GM12878 (cell line): ENCODE measurements around the gene ARL16. TPM values are rescaled to one million over a fixed set of nuclear protein-coding genes. Genes with fewer than 3 reads are reported as not detected.

Experiments
- ATAC-seq: fragments of 200-7000 bp; cut with Tn5 transposase; 3 replicates; pipeline ENCODE4 v1.9.1; 2020; ENCODE audit warnings: mild to moderate bottlenecking, moderate library complexity
- BruUV-seq: library from RNA; stranded (reverse); fragments of 400-500 nt; replicated peaks from 2 replicates; lab custom pipeline; 2021; lab: Mats Ljungman, UMichigan
- CTCF ChIA-PET: fragments of 300-600 bp; sonication (Branson Sonifier 250); formaldehyde crosslinking; extraction: SDS; loops from one replicate; lab custom pipeline; 2021; ENCODE audit warnings: inconsistent platforms; lab: Yijun Ruan, JAX
- POLR2A ChIA-PET: fragments of 350-600 bp; formaldehyde crosslinking; extraction: SDS; loops from one replicate; lab custom pipeline; 2021; ENCODE audit warnings: inconsistent platforms; lab: Charles Lee
- RAD21 ChIA-PET: fragments of 300-600 bp; sonication (Branson Sonifier 250); formaldehyde crosslinking; loops from one replicate; lab custom pipeline; 2023; ENCODE audit warnings: antibody characterized with exemption; ENCODE audit not compliant: unreplicated experiment; lab: Charles Lee
- SMC1A ChIA-PET: fragments of 300-600 bp; sonication (Branson Sonifier 250); formaldehyde crosslinking; loops from one replicate; lab custom pipeline; 2023; ENCODE audit not compliant: unreplicated experiment, uncharacterized antibody; lab: Charles Lee
- DNase-seq: peaks from one replicate; pipeline ENCODE4 v3.0.0-alpha.2; 2011; ENCODE audit warnings: low read depth, low spot score
- FAIRE-seq: peaks from 3 replicates; lab custom pipeline; 2011; peaks lifted over from hg19 to GRCh38; lab: Jason Lieb, UNC
- H2AFZ ChIP-seq: 2 replicates; pipeline ENCODE4 v1.6.0; 2011; ENCODE audit warnings: low read depth, low read length, control low read depth; ENCODE audit not compliant: control insufficient read depth
- H3K27ac ChIP-seq: 2 replicates; pipeline ENCODE4 v1.5.1; 2011; ENCODE audit warnings: control low read depth; ENCODE audit not compliant: control insufficient read depth, insufficient read depth
- H3K27me3 ChIP-seq, 2 experiments: replicated peaks in 1 of 2; 2 replicates each; pipeline versions ENCODE4 v1.6.0 to v1.6.1; 2011; ENCODE audit warnings: low read length in 1 of 2; ENCODE audit not compliant: control insufficient read depth in 2 of 2, insufficient read depth in 2 of 2
- H3K36me3 ChIP-seq, 2 experiments: 2 replicates each; pipeline ENCODE4 v1.5.1; 2011; ENCODE audit warnings: low read length in 1 of 2; ENCODE audit not compliant: control insufficient read depth in 2 of 2, insufficient read depth in 2 of 2
- H3K4me1 ChIP-seq: 2 replicates; pipeline ENCODE4 v1.6.1; 2011; ENCODE audit warnings: mild to moderate bottlenecking, low read length, moderate library complexity, mixed read lengths; ENCODE audit not compliant: control insufficient read depth, insufficient read depth
- H3K4me2 ChIP-seq: 2 replicates; pipeline ENCODE4 v1.6.0; 2011; ENCODE audit warnings: control low read depth; ENCODE audit not compliant: control insufficient read depth, insufficient read depth
- H3K4me3 ChIP-seq: fragments of 200-600 bp; sonication (generic); 2 replicates; pipeline ENCODE4 v1.5.1; 2016
- H3K79me2 ChIP-seq: 2 replicates; pipeline ENCODE4 v1.6.0; 2011; ENCODE audit warnings: low read length; ENCODE audit not compliant: control insufficient read depth, insufficient read depth
- H3K9ac ChIP-seq: 2 replicates; pipeline ENCODE4 v1.8.0; 2011; ENCODE audit warnings: low read length, control low read depth, mixed read lengths; ENCODE audit not compliant: control insufficient read depth, insufficient read depth
- H3K9me3 ChIP-seq: replicated peaks from 3 replicates; pipeline ENCODE4 v1.5.1; 2011; ENCODE audit warnings: mild to moderate bottlenecking, low read length; ENCODE audit not compliant: control insufficient read depth, insufficient read depth
- H4K20me1 ChIP-seq: 2 replicates; pipeline ENCODE4 v1.6.0; 2011; ENCODE audit not compliant: control insufficient read depth, insufficient read depth
- CBX5 ChIP-seq: sonication (generic); IDR thresholded peaks from 2 replicates; pipeline ENCODE4 v1.6.1; 2016; ENCODE audit warnings: low read depth, moderate library complexity, mild to moderate bottlenecking, inconsistent platforms
- FOS ChIP-seq: IDR thresholded peaks from 3 replicates; pipeline ENCODE4 v1.6.1; 2011; ENCODE audit warnings: borderline replicate concordance; ENCODE audit not compliant: insufficient read length; ENCODE audit errors: extremely low read depth
- FOXK2 ChIP-seq: fragments of 450-650 bp; IDR thresholded peaks from 2 replicates; pipeline ENCODE4 v1.6.1; 2017; ENCODE audit warnings: mild to moderate bottlenecking, moderate library complexity
- GATAD2B ChIP-seq: fragments of 450-650 bp; conservative IDR thresholded peaks from 2 replicates; pipeline ENCODE4 v1.6.1; 2017; ENCODE audit warnings: low read depth, mild to moderate bottlenecking, moderate library complexity
- LARP7 ChIP-seq: fragments of 450-650 bp; IDR thresholded peaks from 2 replicates; pipeline ENCODE4 v1.6.1; 2017; ENCODE audit warnings: mild to moderate bottlenecking
- POLR2A ChIP-seq: IDR thresholded peaks from 2 replicates; pipeline ENCODE4 v1.6.1; 2011; ENCODE audit warnings: low read depth, mild to moderate bottlenecking, low read length
- RELA ChIP-seq: fragments of 450-650 bp; IDR thresholded peaks from 2 replicates; pipeline ENCODE4 v1.8.0; 2014; ENCODE audit warnings: borderline replicate concordance; ENCODE audit not compliant: partially characterized antibody
- SMARCA5 ChIP-seq: fragments of 450-650 bp; IDR thresholded peaks from 2 replicates; pipeline ENCODE4 v1.6.1; 2017; ENCODE audit warnings: mild to moderate bottlenecking
- STAT1 ChIP-seq: fragments of 450-650 bp; conservative IDR thresholded peaks from 2 replicates; pipeline ENCODE4 v1.6.1; 2014; ENCODE audit warnings: antibody characterized with exemption, mild to moderate bottlenecking
- TBL1XR1 ChIP-seq: IDR thresholded peaks from 2 replicates; pipeline ENCODE4 v1.6.1; 2012; ENCODE audit warnings: low read depth, low read length, improper control_type of control experiment
- TCF3 ChIP-seq: IDR thresholded peaks from 2 replicates; pipeline ENCODE4 v1.6.1; 2012; ENCODE audit warnings: low read depth, mild to moderate bottlenecking, low read length, borderline replicate concordance; ENCODE audit not compliant: insufficient read depth
- ZNF207 ChIP-seq: fragments of 450-650 bp; IDR thresholded peaks from 2 replicates; pipeline ENCODE4 v1.6.1; 2014; ENCODE audit warnings: antibody characterized with exemption, mild to moderate bottlenecking, borderline replicate concordance
- WGBS: methylation state at CpG from one replicate; pipeline ENCODE4 v1.1.6; 2016; ENCODE audit warnings: low lambda C conversion rate; ENCODE audit not compliant: insufficient replicate concordance, insufficient coverage; ENCODE audit errors: missing lambda C conversion rate; 5-methylcytosine and 5-hydroxymethylcytosine counted together
- in situ Hi-C: fragments of 300-500 bp; cut with MboI; formaldehyde crosslinking; loops from 9 replicates; pipeline ENCODE4 v1.14.3; 2018; ENCODE audit warnings: mixed read lengths
- intact Hi-C: fragments of 100-400 bp; cut with micrococcal nuclease; formaldehyde crosslinking; loops from one replicate; pipeline ENCODE4 v1.14.2; 2022; ENCODE audit not compliant: unreplicated experiment
- polyA plus RNA-seq, 11 experiments: library from polyadenylated mRNA; depleted of rRNA in 4 of 11; unstranded in 6 of 11; stranded (reverse) in 5 of 11; fragments of >200 nt; fragmentation: Nextera tagmentation in 4 of 11; fragmentation: Illumina TruSeq in 1 of 11; extraction: Ambion mirVana in 4 of 11; extraction: Trizol in 1 of 11; gene quantifications; 1 replicate in 1 of 11; 2 replicates in 10 of 11; pipeline versions ENCODE4 v1.2.1 to v1.2.3, GENCODE V29; 2011 to 2016; ENCODE audit warnings: inconsistent platforms in 2 of 11, missing spikeins in 2 of 11, low read depth in 1 of 11
- total RNA-seq, 4 experiments: library from RNA; depleted of rRNA in 3 of 4; stranded (reverse); fragments of >200 nt in 3 of 4; fragmentation: Illumina TruSeq in 1 of 4; extraction: Trizol in 1 of 4; gene quantifications; 2 replicates each; pipeline versions ENCODE4 v1.2.1 to v1.2.3, GENCODE V29; 2013 to 2021
- TF ChIP-seq, protein P1 (sequence below): IDR thresholded peaks from 2 replicates; pipeline ENCODE4 v1.6.1; 2012; ENCODE audit warnings: low read depth, low read length, improper control_type of control experiment

Gene ARL16
- total and polyA plus RNA-seq, 10 of the 15 experiments (the other 5 are each of a cell fraction or from before 2014, with no cell fraction given), result 4.7 to 47.6 (median 30.9) TPM

DNA sequence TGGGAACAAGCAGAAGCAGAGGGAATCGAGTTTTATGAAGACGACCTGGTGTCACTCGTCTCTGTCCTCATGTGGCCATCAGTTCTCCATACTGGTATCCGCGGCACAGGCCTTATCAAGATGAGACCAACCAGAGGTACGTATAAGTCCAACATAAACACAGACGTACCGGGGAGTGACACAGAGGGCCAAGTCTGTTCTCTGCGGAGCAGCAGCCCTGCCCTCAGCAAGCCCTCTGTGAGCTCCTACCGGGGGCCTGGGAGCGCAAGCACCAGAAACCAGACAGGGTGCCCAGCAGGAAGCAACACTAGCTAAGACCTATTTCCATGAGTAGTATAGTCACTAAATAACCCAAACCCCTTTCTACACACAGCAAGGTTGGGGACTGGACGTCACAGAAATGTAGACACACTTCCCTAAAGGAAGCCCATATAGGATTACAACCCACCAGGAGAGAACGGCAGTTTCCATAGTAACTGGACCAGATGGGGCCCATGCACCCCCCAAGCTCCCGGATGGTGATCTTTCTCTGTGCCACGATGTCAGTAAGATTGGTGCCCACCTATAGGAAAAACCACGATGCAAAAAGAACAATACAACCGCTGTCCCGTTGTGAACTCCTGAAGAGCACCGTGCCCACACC is 911 bp downstream of the ARL16 start:
- H3K79me2 ChIP-seq, result peaks cover 38% of the 10 kb centered on the region
- peaks cover 8% of the 10 kb centered on the region; the same call in 1 of the 2 replicates for H4K20me1 ChIP-seq
- no peaks in the 10 kb centered on the region for H3K27me3 ChIP-seq
- H3K27ac ChIP-seq, result peak overlapping the region; percentile 36; the same call in 1 of the 2 replicates
- POLR2A ChIA-PET, result interaction anchor here (1.0 to 4.0 kb wide), 3 partner anchors 17 to 29 kb away, joined by 3 to 32 read pairs (median 6); partner anchors contain the start of gene MRPL12
- WGBS, result 46% methylated on average over 19 of the region's 19 CpGs
- H3K36me3 ChIP-seq, result peaks cover 0 to 7% of the 10 kb centered on the region in 2 experiments; a peak in 3 of 4 replicates
- FAIRE-seq, result no peak
- SMC1A ChIA-PET, result interaction anchor here (1.1 kb wide), 1 partner anchor 30 kb away, joined by 3 read pairs; no protein-coding TSS in a partner anchor
- TF ChIP-seq, protein P1, sequence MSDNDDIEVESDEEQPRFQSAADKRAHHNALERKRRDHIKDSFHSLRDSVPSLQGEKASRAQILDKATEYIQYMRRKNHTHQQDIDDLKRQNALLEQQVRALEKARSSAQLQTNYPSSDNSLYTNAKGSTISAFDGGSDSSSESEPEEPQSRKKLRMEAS, result no peak
- TF ChIP-seq GATAD2B (no peak), LARP7 (no peak), ZNF207 (no peak), SMARCA5 (no peak), TCF3 (no peak), FOS (no peak), POLR2A (no peak), STAT1 (no peak), TBL1XR1 (no peak), RELA (no peak), FOXK2 (no peak), CBX5 (no peak)
- H3K4me1 ChIP-seq, result peaks cover 11% of the 10 kb centered on the region
- no peaks in the 10 kb centered on the region for H3K9me3 ChIP-seq
- H3K4me3 ChIP-seq, result peak overlapping the region; percentile 75
- intact Hi-C loops (loop anchor here (2.0 kb wide), 1 partner anchor 20 kb away; the partner anchor contains the start of gene MRPL12), in situ Hi-C loops (no loop called here)
- CTCF ChIA-PET, result interaction anchor here (1.1 to 1.5 kb wide), 3 partner anchors 8 to 82 kb away, joined by 3 to 5 read pairs (median 4); no protein-coding TSS in a partner anchor
- ATAC-seq, result no peak
- H2AFZ ChIP-seq, result no peak overlapping the region
- RAD21 ChIA-PET, result interaction anchor here (0.6 to 1.9 kb wide), 6 partner anchors 17 to 1034 kb away, joined by 3 to 6 read pairs (median 4); partner anchors contain the start of genes FN3KRP and MRPL12
- peak overlapping the region; percentile 74 for H3K9ac ChIP-seq
- no TSS peak for BruUV-seq
- peak overlapping the region; percentile 72 for H3K4me2 ChIP-seq
- DNase-seq, result no peak
